Muscle layer of duodenum (tissue), 2 donors: ENCODE data around the gene KCNMA1.
"Not testable (repeated sequence)": the region's sequence is repeated elsewhere in the genome, so short reads cannot be mapped to it uniquely, and the experiment has no call there.

Source experiments
- H3K27ac ChIP-seq: one replicate; pipeline ENCODE4 v1.7.0; 2013; ENCODE audit warnings: mild to moderate bottlenecking, low read length
- H3K27me3 ChIP-seq: one replicate; pipeline ENCODE4 v1.7.0; 2013; ENCODE audit warnings: low read depth, mild to moderate bottlenecking, control low read depth, low read length
- H3K36me3 ChIP-seq, 2 donors: one replicate each; pipeline ENCODE4 v1.7.0; 2013; ENCODE audit warnings: low read length in 2 of 2, control low read depth in 1 of 2, mild to moderate bottlenecking in 1 of 2; ENCODE audit not compliant: insufficient read depth in 2 of 2, control insufficient read depth in 1 of 2
- H3K4me1 ChIP-seq, 2 donors: one replicate each; pipeline ENCODE4 v1.7.0; 2013; ENCODE audit warnings: low read length in 2 of 2, mild to moderate bottlenecking in 2 of 2, control low read depth in 1 of 2, moderate library complexity in 1 of 2; ENCODE audit not compliant: insufficient read depth in 2 of 2, control insufficient read depth in 1 of 2
- H3K4me3 ChIP-seq, 2 donors: one replicate each; pipeline ENCODE4 v1.7.0; 2013; ENCODE audit warnings: low read length in 2 of 2, low read depth in 1 of 2, mild to moderate bottlenecking in 1 of 2
- H3K9me3 ChIP-seq, 2 donors: one replicate each; pipeline ENCODE4 v1.7.0; 2013; ENCODE audit warnings: low read length in 2 of 2, control low read depth in 1 of 2, mild to moderate bottlenecking in 1 of 2; ENCODE audit not compliant: control insufficient read depth in 1 of 2
- donor health status: healthy.

The KCNMA1 gene

GRCh38 chr10:77590344-77591237 lies 47.0 kb downstream of the KCNMA1 start:
- no peaks in the 10 kb centered on the region for H3K9me3 ChIP-seq
- H3K4me1 ChIP-seq, result peaks cover 5 to 6% of the 10 kb centered on the region in 2 donors
- H3K27me3 ChIP-seq, result no peaks in the 10 kb centered on the region
- H3K4me3 ChIP-seq, result no peak overlapping the region
- H3K27ac ChIP-seq, result no peak overlapping the region
- H3K36me3 ChIP-seq, result no peaks in the 10 kb centered on the region

GRCh38 chr10:77589703-77590102 lies 47.9 kb downstream of the KCNMA1 start:
- H3K36me3 ChIP-seq, H3K27me3 ChIP-seq, H3K27ac ChIP-seq, H3K9me3 ChIP-seq, H3K4me3 ChIP-seq, H3K4me1 ChIP-seq: not testable (repeated sequence)

GRCh38 chr10:77588886-77589285 lies 48.7 kb downstream of the KCNMA1 start:
- H3K4me3 ChIP-seq, result no peak overlapping the region
- no peak overlapping the region for H3K27ac ChIP-seq
- H3K9me3 ChIP-seq, result no peaks in the 10 kb centered on the region
- no peaks in the 10 kb centered on the region for H3K36me3 ChIP-seq
- peaks cover 5 to 6% of the 10 kb centered on the region in 2 donors for H3K4me1 ChIP-seq
- H3K27me3 ChIP-seq, result no peaks in the 10 kb centered on the region

- Histone ChIP-seq H3K9me3 (no peaks in the 10 kb centered on the region), H3K27me3 (no peaks in the 10 kb centered on the region), H3K4me1 (peaks cover 5 to 6% of the 10 kb centered on the region in 2 donors), H3K36me3 (no peaks in the 10 kb centered on the region), H3K27ac (peak overlapping the region; percentile 49), H3K4me3 (no peak overlapping the region)
Observed at GRCh38 chr10:77587416-77587790, 50.2 kb downstream of the KCNMA1 start.

GRCh38 chr10:77586719-77587415 lies 50.7 kb downstream of the KCNMA1 start:
- Histone ChIP-seq H3K4me1 (peaks cover 5 to 6% of the 10 kb centered on the region in 2 donors), H3K9me3 (no peaks in the 10 kb centered on the region), H3K36me3 (no peaks in the 10 kb centered on the region), H3K27me3 (no peaks in the 10 kb centered on the region), H3K4me3 (no peak overlapping the region), H3K27ac (peak overlapping the region; percentile 49)

GRCh38 chr10:77584938-77585337 lies 52.7 kb downstream of the KCNMA1 start:
- no peak overlapping the region for H3K27ac ChIP-seq
- H3K36me3 ChIP-seq, result no peaks in the 10 kb centered on the region
- H3K9me3 ChIP-seq, result no peaks in the 10 kb centered on the region
- H3K4me1 ChIP-seq, result peaks cover 0 to 6% of the 10 kb centered on the region in 2 donors
- no peak overlapping the region for H3K4me3 ChIP-seq
- H3K27me3 ChIP-seq, result no peaks in the 10 kb centered on the region

GRCh38 chr10:77583527-77583926 lies 54.1 kb downstream of the KCNMA1 start:
- H3K4me1 ChIP-seq, result peaks cover 0 to 6% of the 10 kb centered on the region in 2 donors
- no peaks in the 10 kb centered on the region for H3K27me3 ChIP-seq
- no peaks in the 10 kb centered on the region for H3K36me3 ChIP-seq
- no peak overlapping the region for H3K27ac ChIP-seq
- no peaks in the 10 kb centered on the region for H3K9me3 ChIP-seq
- H3K4me3 ChIP-seq, result no peak overlapping the region

- no peak overlapping the region for H3K27ac ChIP-seq
- H3K27me3 ChIP-seq, result no peaks in the 10 kb centered on the region
- H3K4me1 ChIP-seq, result peaks cover 0 to 6% of the 10 kb centered on the region in 2 donors
- H3K36me3 ChIP-seq, result no peaks in the 10 kb centered on the region
- no peak overlapping the region for H3K4me3 ChIP-seq
- no peaks in the 10 kb centered on the region for H3K9me3 ChIP-seq
Observed at GRCh38 chr10:77582710-77583115, 54.9 kb downstream of the KCNMA1 start.

- Histone ChIP-seq H3K9me3 (no peaks in the 10 kb centered on the region), H3K27me3 (no peaks in the 10 kb centered on the region), H3K27ac (no peak overlapping the region), H3K4me3 (no peak overlapping the region), H3K36me3 (no peaks in the 10 kb centered on the region), H3K4me1 (no peaks in the 10 kb centered on the region)
Observed at GRCh38 chr10:77581738-77582137, 55.9 kb downstream of the KCNMA1 start.

GRCh38 chr10:77580482-77580881 lies 57.1 kb downstream of the KCNMA1 start:
- Histone ChIP-seq H3K27me3 (no peaks in the 10 kb centered on the region), H3K27ac (no peak overlapping the region), H3K36me3 (no peaks in the 10 kb centered on the region), H3K4me1 (peaks cover 0 to under 1% of the 10 kb centered on the region in 2 donors), H3K4me3 (no peak overlapping the region), H3K9me3 (no peaks in the 10 kb centered on the region)

- Histone ChIP-seq H3K4me3 (no peak overlapping the region), H3K27ac (no peak overlapping the region), H3K27me3 (no peaks in the 10 kb centered on the region), H3K36me3 (no peaks in the 10 kb centered on the region), H3K9me3 (no peaks in the 10 kb centered on the region), H3K4me1 (peaks cover 0 to 10% of the 10 kb centered on the region in 2 donors)
Observed at GRCh38 chr10:77578583-77579227, 58.9 kb downstream of the KCNMA1 start.
